SK-N-SH treated with all-trans-retinoic acid at 6 μM for 48 hours (cell line): Measurements from ENCODE around the gene DCC.
A peak's percentile ranks its signal among the peaks of the same experiment; 100 is the strongest.

ENCODE experiments used
- ATAC-seq: fragments of 200-7000 bp; cut with Tn5 transposase; 3 replicates; pipeline ENCODE4 v1.9.1; 2020; ENCODE audit warnings: mild to moderate bottlenecking, moderate library complexity
- ARNTL ChIP-seq: fragments of 450-650 bp; formaldehyde crosslinking; IDR thresholded peaks from 2 replicates; pipeline ENCODE4 v1.5.0; 2020; ENCODE audit warnings: low read depth, mild to moderate bottlenecking, moderate library complexity, borderline replicate concordance
- CREB5 ChIP-seq: fragments of 250-450 bp; sonication (Bioruptor Pico); IDR thresholded peaks from 2 replicates; pipeline ENCODE4 v1.5.1; 2020; ENCODE audit warnings: low read depth, mild to moderate bottlenecking, moderate library complexity
- CSRNP3 ChIP-seq: fragments of 250-450 bp; sonication (Bioruptor Pico); IDR thresholded peaks from 2 replicates; pipeline ENCODE4 v1.5.1; 2021; ENCODE audit warnings: mild to moderate bottlenecking, moderate library complexity
- ESRRG ChIP-seq: fragments of 250-450 bp; sonication (Bioruptor Pico); IDR thresholded peaks from 2 replicates; pipeline ENCODE4 v1.6.1; 2021; ENCODE audit warnings: mild to moderate bottlenecking
- GLIS3 ChIP-seq: fragments of 250-450 bp; sonication (Bioruptor Pico); IDR thresholded peaks from 2 replicates; pipeline ENCODE4 v1.5.0; 2020; ENCODE audit warnings: mild to moderate bottlenecking, moderate library complexity
- ISL1 ChIP-seq: fragments of 250-450 bp; sonication (Bioruptor Pico); IDR thresholded peaks from 2 replicates; pipeline ENCODE4 v2.1.2; 2022; ENCODE audit warnings: mild to moderate bottlenecking, moderate library complexity
- PATZ1 ChIP-seq: fragments of 250-450 bp; sonication (Bioruptor Pico); IDR thresholded peaks from 2 replicates; pipeline ENCODE4 v1.8.0; 2020; ENCODE audit warnings: mild to moderate bottlenecking, moderate library complexity, borderline replicate concordance
- PPARA ChIP-seq: fragments of 250-450 bp; sonication (Bioruptor Pico); IDR thresholded peaks from 2 replicates; pipeline ENCODE4 v1.5.0; 2020; ENCODE audit warnings: mild to moderate bottlenecking, borderline replicate concordance
- RARB ChIP-seq: fragments of 250-450 bp; sonication (Bioruptor Pico); IDR thresholded peaks from 2 replicates; pipeline ENCODE4 v1.8.0; 2021; ENCODE audit warnings: mild to moderate bottlenecking, moderate library complexity
- SNAI2 ChIP-seq: fragments of 250-450 bp; sonication (Bioruptor Pico); IDR thresholded peaks from 2 replicates; pipeline ENCODE4 v1.5.0; 2020; ENCODE audit warnings: mild to moderate bottlenecking, moderate library complexity
- TCF4 ChIP-seq: fragments of 250-450 bp; sonication (Bioruptor Pico); IDR thresholded peaks from 2 replicates; pipeline ENCODE4 v1.8.0; 2021; ENCODE audit warnings: mild to moderate bottlenecking, moderate library complexity, borderline replicate concordance
- ZC3H10 ChIP-seq: fragments of 250-450 bp; sonication (Bioruptor Pico); IDR thresholded peaks from 2 replicates; pipeline ENCODE4 v1.5.1; 2021; ENCODE audit warnings: mild to moderate bottlenecking, moderate library complexity
- ZFP3 ChIP-seq: fragments of 250-450 bp; sonication (Bioruptor Pico); IDR thresholded peaks from 2 replicates; pipeline ENCODE4 v1.5.0; 2020; ENCODE audit warnings: mild to moderate bottlenecking, moderate library complexity
- ZFP30 ChIP-seq: fragments of 450-650 bp; formaldehyde crosslinking; IDR thresholded peaks from 2 replicates; pipeline ENCODE4 v1.5.0; 2022; ENCODE audit warnings: mild to moderate bottlenecking, moderate library complexity
- ZNF565 ChIP-seq: fragments of 450-650 bp; formaldehyde crosslinking; conservative IDR thresholded peaks from 2 replicates; pipeline ENCODE4 v1.5.0; 2020; ENCODE audit warnings: low read depth, mild to moderate bottlenecking, moderate library complexity
- ZNF70 ChIP-seq: fragments of 450-650 bp; formaldehyde crosslinking; IDR thresholded peaks from 2 replicates; pipeline ENCODE4 v1.5.0; 2020; ENCODE audit warnings: mild to moderate bottlenecking, moderate library complexity
- ZNF8 ChIP-seq: fragments of 450-650 bp; formaldehyde crosslinking; IDR thresholded peaks from 2 replicates; pipeline ENCODE4 v1.5.0; 2020; ENCODE audit warnings: mild to moderate bottlenecking, moderate library complexity

Gene DCC

DNA sequence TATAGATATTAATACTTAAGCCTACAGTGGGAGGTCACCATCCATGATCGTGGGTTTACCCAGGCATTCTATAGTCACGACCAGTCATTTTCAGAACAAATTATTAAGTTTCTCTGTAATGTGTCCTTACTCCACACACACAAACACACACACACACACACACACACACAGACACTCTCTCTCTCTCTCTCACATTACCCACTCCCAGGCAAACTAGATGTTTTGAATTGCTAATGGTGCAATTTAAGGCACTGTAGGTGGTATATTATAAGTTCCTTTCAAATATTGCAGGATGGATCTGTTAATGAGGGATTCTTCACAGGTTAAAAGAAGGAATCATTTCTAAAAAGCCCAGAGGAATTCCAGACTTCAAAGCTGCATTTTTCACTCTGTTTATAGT lies 1226.6 kb downstream of the DCC start:
- TF ChIP-seq CSRNP3 = no peak
- no peak for TF ChIP-seq ZNF565 (CRISPR knock-in tag)
- no peak for TF ChIP-seq TCF4 (CRISPR knock-in tag)
- ATAC-seq = no peak

DNA sequence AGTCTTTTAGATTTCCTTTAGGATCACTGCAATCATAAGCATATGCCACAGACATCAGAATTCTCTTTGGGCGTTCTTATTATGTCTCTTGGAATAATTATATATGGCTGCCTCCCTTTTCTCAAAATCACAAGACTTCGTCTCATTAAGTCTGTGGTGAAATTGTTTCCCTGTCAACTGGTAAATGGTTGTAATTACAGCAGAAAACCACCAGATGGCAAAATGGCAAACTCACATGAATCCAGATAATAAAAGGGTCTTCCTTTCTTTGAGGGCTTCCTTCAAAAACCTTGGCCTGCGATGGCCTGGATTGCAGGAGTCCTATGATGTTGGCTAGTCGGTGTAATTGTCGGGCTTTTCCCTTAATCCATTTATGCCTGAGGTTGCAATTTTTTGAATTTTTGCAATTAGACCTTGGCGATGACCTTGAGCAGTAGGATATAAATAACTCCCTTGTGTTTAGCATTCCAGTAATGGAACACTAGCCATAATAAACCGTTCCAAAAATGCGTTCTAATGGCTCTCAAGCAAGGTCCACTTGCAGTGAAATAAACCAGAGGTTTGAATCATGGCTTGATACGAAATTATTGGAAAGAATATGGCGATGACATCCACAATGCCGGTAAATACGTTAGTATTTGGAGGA lies 1228.1 kb downstream of the DCC start:
- 0 out of 3 replicates have a peak, but pooled peaks have one; percentile 19 for ATAC-seq

More for the DNA sequence above, 1228.1 kb downstream of the DCC start:
- no peak for TF ChIP-seq RARB (CRISPR knock-in tag)
- no peak for TF ChIP-seq PPARA (CRISPR knock-in tag)
- no peak for TF ChIP-seq SNAI2 (CRISPR knock-in tag)
- no peak for TF ChIP-seq ZNF8 (CRISPR knock-in tag)
- no peak for TF ChIP-seq GLIS3 (CRISPR knock-in tag)
- no peak for TF ChIP-seq CREB5 (CRISPR knock-in tag)
- no peak for TF ChIP-seq ZC3H10 (CRISPR knock-in tag)
- TF ChIP-seq ZNF70 = no peak
- TF ChIP-seq ARNTL (CRISPR knock-in tag) = no peak
- TF ChIP-seq ISL1 (CRISPR knock-in tag) = no peak
- TF ChIP-seq TCF4 (CRISPR knock-in tag) = no peak
- no peak for TF ChIP-seq ZFP30 (CRISPR knock-in tag)
- TF ChIP-seq ESRRG = no peak
- TF ChIP-seq PATZ1 (CRISPR knock-in tag) = no peak
- no peak for TF ChIP-seq ZFP3
